22Rv1 (cell line): Measurements from ENCODE around the gene CSF1.

ENCODE experiments used
- ZFX ChIP-seq: fragments of 450-650 bp; IDR thresholded peaks from 2 replicates; pipeline ENCODE4 v1.6.1; 2017; ENCODE audit warnings: antibody characterized with exemption, borderline replicate concordance
- TF ChIP-seq, protein P1 (sequence below): fragments of 450-650 bp; IDR thresholded peaks from 2 replicates; pipeline ENCODE4 v1.5.1; 2017; ENCODE audit warnings: mild to moderate bottlenecking

DNA sequence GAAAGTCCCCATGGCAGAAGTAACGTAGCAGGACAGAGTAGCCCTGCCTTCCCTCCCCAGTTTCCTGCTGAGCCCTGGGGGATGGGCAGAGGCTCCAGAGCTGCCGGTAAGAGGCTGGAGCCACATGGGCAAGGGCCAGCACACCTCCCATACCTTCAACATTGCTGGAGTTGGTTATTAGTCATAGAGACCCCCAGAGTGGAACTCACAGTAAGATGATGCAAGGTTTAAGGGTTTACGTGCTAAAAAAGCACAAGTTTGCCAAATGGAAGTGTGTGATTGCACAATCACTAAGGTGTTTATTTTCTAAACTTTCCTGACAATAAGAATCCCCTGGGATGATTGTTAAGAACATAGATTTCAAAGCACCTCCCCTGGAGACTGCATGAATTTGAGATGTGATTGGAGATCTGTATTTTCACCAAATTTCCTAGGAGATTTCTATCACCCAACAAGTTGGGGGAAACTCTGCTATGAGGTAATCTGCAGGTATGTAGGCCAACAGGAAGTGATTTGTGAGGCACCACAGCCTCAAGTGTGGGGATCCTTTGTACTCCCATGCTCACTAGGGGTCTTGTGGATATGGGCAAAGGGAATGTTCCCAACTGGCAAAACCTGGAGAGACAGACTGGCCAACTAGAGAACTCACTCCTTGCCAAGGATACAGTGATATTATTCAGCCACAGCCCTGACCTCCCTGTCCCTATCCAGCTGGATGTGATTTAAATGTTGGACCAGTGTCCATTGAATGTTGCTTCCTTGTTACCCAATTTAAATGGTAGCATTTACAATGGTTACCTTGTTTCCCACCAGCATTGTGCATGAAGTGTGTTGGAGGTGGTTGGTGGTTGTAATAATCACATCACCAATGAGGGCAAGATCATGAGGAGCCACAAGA lies 37.1 kb upstream of the CSF1 start:
- TF ChIP-seq, protein P1, sequence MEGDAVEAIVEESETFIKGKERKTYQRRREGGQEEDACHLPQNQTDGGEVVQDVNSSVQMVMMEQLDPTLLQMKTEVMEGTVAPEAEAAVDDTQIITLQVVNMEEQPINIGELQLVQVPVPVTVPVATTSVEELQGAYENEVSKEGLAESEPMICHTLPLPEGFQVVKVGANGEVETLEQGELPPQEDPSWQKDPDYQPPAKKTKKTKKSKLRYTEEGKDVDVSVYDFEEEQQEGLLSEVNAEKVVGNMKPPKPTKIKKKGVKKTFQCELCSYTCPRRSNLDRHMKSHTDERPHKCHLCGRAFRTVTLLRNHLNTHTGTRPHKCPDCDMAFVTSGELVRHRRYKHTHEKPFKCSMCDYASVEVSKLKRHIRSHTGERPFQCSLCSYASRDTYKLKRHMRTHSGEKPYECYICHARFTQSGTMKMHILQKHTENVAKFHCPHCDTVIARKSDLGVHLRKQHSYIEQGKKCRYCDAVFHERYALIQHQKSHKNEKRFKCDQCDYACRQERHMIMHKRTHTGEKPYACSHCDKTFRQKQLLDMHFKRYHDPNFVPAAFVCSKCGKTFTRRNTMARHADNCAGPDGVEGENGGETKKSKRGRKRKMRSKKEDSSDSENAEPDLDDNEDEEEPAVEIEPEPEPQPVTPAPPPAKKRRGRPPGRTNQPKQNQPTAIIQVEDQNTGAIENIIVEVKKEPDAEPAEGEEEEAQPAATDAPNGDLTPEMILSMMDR: no peak
- no peak for TF ChIP-seq ZFX
